22Rv1 (cell line): Measurements from ENCODE around the gene MTHFD2L.

ENCODE experiments used
- ZFX ChIP-seq: fragments of 450-650 bp; IDR thresholded peaks from 2 replicates; pipeline ENCODE4 v1.6.1; 2017; ENCODE audit warnings: antibody characterized with exemption, borderline replicate concordance
- TF ChIP-seq, protein P1 (sequence below): fragments of 450-650 bp; IDR thresholded peaks from 2 replicates; pipeline ENCODE4 v1.5.1; 2017; ENCODE audit warnings: mild to moderate bottlenecking

DNA sequence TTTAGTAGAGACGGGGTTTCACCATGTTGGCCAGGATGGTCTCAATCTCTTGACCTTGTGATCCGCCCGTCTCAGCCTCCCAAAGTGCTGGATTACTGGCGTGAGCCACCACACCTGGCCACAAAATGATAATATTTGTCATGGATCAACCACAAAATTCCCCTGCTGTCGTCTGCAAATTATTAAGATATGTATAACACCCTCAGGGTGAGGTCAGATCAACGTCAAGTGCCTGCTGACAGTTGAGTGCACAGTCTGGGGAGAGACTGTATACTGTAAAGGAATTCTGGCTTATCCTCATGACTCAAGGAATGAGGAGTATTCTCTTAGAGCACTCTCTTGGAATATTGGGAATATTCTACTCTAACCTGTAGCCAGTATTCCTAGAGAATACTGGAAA lies 161.6 kb downstream of the MTHFD2L start:
- TF ChIP-seq, protein P1, sequence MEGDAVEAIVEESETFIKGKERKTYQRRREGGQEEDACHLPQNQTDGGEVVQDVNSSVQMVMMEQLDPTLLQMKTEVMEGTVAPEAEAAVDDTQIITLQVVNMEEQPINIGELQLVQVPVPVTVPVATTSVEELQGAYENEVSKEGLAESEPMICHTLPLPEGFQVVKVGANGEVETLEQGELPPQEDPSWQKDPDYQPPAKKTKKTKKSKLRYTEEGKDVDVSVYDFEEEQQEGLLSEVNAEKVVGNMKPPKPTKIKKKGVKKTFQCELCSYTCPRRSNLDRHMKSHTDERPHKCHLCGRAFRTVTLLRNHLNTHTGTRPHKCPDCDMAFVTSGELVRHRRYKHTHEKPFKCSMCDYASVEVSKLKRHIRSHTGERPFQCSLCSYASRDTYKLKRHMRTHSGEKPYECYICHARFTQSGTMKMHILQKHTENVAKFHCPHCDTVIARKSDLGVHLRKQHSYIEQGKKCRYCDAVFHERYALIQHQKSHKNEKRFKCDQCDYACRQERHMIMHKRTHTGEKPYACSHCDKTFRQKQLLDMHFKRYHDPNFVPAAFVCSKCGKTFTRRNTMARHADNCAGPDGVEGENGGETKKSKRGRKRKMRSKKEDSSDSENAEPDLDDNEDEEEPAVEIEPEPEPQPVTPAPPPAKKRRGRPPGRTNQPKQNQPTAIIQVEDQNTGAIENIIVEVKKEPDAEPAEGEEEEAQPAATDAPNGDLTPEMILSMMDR = no peak
- no peak for TF ChIP-seq ZFX
